ENCODE measurements around the gene ABLIM2. TPM values are rescaled to one million over a fixed set of nuclear protein-coding genes. Genes with fewer than 3 reads are reported as not detected.

ABLIM2 gene
- total RNA-seq, 1 experiment from 2014 or later: 6.1 TPM

- TF ChIP-seq REST (IDR thresholded peaks at IDR 0.05; ENCODE audit: low read depth): no peak
Observed at GRCh38 chr4:7917669-7918068, 240.9 kb downstream of the ABLIM2 start (continued).

GRCh38 chr4:7915875-7916242 lies 242.8 kb downstream of the ABLIM2 start:
- H3K9me3 ChIP-seq (ENCODE audit: control insufficient read depth in 1 of 2, insufficient read depth in 1 of 2, low read depth in 1 of 2, low read length in 2 of 2): no peaks in the 10 kb centered on the region
- CTCF ChIA-PET: no interaction called here
- no peaks in the 10 kb centered on the region for H3K9me2 ChIP-seq (ENCODE audit: insufficient read depth)
- no peak overlapping the region for H3K4me3 ChIP-seq (replicated peaks in 1 of 2; ENCODE audit: low read depth in 1 of 2, low read length in 2 of 2)
- H2AFZ ChIP-seq (ENCODE audit: low read depth, low read length, poor library complexity, severe bottlenecking): no peak overlapping the region
- H3K79me2 ChIP-seq (ENCODE audit: insufficient read depth, low read length): peaks cover 27% of the 10 kb centered on the region
- H3K36me3 ChIP-seq (ENCODE audit: control insufficient read depth in 1 of 2, insufficient read depth in 2 of 2, low read length in 2 of 2): no peaks in the 10 kb centered on the region
- ATAC-seq (no peak), DNase-seq (ENCODE audit: low read depth, low spot score) (no peak)
- no peaks in the 10 kb centered on the region for H4K20me1 ChIP-seq (ENCODE audit: insufficient read depth)
- TF ChIP-seq RAD21 (IDR thresholded peaks at IDR 0.05; ENCODE audit: low read depth): no peak
- peak; percentile 24; the same call in 1 of the 2 replicates for TF ChIP-seq CEBPB (IDR thresholded peaks at IDR 0.05; ENCODE audit: low read depth)
- no peak overlapping the region for H3K27ac ChIP-seq (ENCODE audit: low read depth, low read length)
- POLR2A ChIA-PET: no interaction called here
- intact Hi-C loops (cut with micrococcal nuclease): no loop called here
- RAD21 ChIA-PET (ENCODE audit: low non-redundant PET in 1 of 2, low total read pairs in 2 of 2, uncharacterized antibody in 2 of 2, unreplicated experiment in 2 of 2): no interaction called here
- H3K4me1 ChIP-seq (ENCODE audit: control insufficient read depth in 1 of 2, insufficient read depth in 2 of 2, low read length in 2 of 2): no peaks in the 10 kb centered on the region
- no peak overlapping the region for H3K4me2 ChIP-seq (ENCODE audit: low read length)
- no peaks in the 10 kb centered on the region for H3K27me3 ChIP-seq (ENCODE audit: insufficient read depth, low read length)
- BruUV-seq (replicated peaks): no TSS peak
- H3K9ac ChIP-seq (ENCODE audit: low read length): no peak overlapping the region

MicroRNA genes within 50 kb of the gene (microRNA counts, 767-probe panel; counts per million panel counts)
- microRNA hsa-miR-95: not detected

Small RNA genes within 50 kb of the gene (microRNA-seq; reads per million reads assigned to microRNA genes)
- gene MIR95 (ENCODE audit: borderline number of aligned reads): 753 reads per million, percentile 79 among the genes with 10 or more reads in this experiment

Other genes with a start within 250 kb of the ABLIM2 start
- gene AFAP1, start 219.0 kb downstream of the ABLIM2 start, total RNA-seq (2021; ENCODE audit: unreplicated experiment): 19.4 TPM
- gene SH3TC1, start 40.5 kb upstream of the ABLIM2 start, total RNA-seq (2021; ENCODE audit: unreplicated experiment): 12.5 TPM
- not detected for gene HTRA3, start 110.9 kb upstream of the ABLIM2 start, total RNA-seq (2021; ENCODE audit: unreplicated experiment)